22Rv1 (cell line): ENCODE results near the gene EEF1AKMT1.

Experiments used
- H3K27ac ChIP-seq: fragments of 450-650 bp; 2 replicates; pipeline ENCODE4 v1.5.1; 2017
- ZFX ChIP-seq: fragments of 450-650 bp; IDR thresholded peaks from 2 replicates; pipeline ENCODE4 v1.6.1; 2017; ENCODE audit warnings: antibody characterized with exemption, borderline replicate concordance
- TF ChIP-seq, protein P1 (sequence below): fragments of 450-650 bp; IDR thresholded peaks from 2 replicates; pipeline ENCODE4 v1.5.1; 2017; ENCODE audit warnings: mild to moderate bottlenecking

EEF1AKMT1 gene

DNA sequence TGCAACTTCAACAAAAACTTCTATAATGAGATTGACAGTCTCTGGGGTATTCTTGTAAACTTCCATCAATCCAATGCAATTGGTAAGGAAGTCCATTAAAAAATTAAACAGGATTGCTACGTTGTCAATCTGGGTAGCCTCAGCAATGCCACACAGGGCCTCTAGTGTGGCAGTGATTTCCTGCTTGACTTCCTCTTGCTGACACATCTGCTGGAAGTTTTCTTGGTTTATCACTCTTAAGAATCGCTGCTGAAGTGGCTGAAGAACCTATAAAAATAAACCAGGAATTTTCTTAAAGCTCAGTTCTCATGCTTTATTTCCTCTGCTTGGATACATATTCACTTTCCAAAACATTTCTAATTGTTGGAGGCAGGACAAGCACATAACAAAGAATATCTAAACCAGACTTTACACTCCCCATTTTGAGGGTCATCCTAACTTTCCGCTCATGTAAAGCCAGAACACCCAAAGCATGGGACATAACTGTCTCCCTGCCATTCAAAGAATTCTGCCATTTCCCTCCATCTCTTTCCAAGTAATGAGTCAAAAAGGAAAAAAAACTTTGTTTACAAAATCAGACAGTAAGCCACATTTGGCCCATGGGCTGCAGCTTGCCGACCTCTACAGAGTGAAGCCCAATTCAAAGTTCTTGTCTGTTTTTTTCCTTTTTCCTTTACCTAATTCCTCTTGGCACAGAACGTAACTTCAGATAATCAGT lies 23.2 kb upstream of the EEF1AKMT1 start:
- no peak overlapping the region for H3K27ac ChIP-seq
- no peak for TF ChIP-seq ZFX
- TF ChIP-seq, protein P1, sequence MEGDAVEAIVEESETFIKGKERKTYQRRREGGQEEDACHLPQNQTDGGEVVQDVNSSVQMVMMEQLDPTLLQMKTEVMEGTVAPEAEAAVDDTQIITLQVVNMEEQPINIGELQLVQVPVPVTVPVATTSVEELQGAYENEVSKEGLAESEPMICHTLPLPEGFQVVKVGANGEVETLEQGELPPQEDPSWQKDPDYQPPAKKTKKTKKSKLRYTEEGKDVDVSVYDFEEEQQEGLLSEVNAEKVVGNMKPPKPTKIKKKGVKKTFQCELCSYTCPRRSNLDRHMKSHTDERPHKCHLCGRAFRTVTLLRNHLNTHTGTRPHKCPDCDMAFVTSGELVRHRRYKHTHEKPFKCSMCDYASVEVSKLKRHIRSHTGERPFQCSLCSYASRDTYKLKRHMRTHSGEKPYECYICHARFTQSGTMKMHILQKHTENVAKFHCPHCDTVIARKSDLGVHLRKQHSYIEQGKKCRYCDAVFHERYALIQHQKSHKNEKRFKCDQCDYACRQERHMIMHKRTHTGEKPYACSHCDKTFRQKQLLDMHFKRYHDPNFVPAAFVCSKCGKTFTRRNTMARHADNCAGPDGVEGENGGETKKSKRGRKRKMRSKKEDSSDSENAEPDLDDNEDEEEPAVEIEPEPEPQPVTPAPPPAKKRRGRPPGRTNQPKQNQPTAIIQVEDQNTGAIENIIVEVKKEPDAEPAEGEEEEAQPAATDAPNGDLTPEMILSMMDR: no peak

- TF ChIP-seq ZFX: no peak
Observed at GRCh38 chr13:20789665-20790064, 15.9 kb upstream of the EEF1AKMT1 start.

GRCh38 chr13:20788312-20788711 lies 14.6 kb upstream of the EEF1AKMT1 start:
- no peak overlapping the region for H3K27ac ChIP-seq
- no peak for TF ChIP-seq ZFX
- TF ChIP-seq, protein P1: no peak

More at GRCh38 chr13:20789665-20790064, 15.9 kb upstream of the EEF1AKMT1 start:
- H3K27ac ChIP-seq: peak overlapping the region; percentile 16; the same call in 1 of the 2 replicates

- no peak for TF ChIP-seq ZFX
- TF ChIP-seq, protein P1: no peak
- no peak overlapping the region for H3K27ac ChIP-seq
Observed at GRCh38 chr13:20787180-20787579, 13.4 kb upstream of the EEF1AKMT1 start.

DNA sequence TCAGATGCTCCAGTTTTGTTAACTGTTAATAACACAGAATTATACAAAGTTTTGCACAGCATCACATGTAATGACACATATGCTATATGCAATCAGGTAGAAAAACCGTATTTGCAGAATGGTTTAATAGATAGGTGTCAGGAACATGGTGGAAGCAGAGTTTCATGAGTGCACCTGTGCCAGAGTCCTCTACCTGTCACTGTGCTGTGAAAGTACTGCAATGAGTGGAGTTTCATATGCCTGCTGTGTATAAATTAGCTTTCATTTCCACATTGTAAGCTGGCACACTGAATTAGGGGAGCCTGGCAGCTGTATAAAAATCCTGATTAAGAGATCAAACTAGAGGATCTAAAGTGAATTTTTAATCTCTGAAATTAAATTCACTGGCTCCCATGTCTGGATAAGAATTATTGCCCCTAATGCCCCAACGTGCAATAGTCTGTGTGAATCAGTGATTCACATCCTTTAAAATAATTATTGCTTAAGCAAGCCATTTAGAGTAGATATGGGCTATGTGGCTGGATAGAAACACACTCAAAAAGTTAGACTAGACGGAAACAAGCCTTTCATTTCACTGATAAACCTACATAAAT lies 8.5 kb upstream of the EEF1AKMT1 start:
- TF ChIP-seq ZFX: no peak
- TF ChIP-seq, protein P1: no peak
- no peak overlapping the region for H3K27ac ChIP-seq

GRCh38 chr13:20780317-20780716 lies 6.6 kb upstream of the EEF1AKMT1 start:
- no peak for TF ChIP-seq ZFX
- TF ChIP-seq, protein P1: no peak
- no peak overlapping the region for H3K27ac ChIP-seq

GRCh38 chr13:20779405-20779804 lies 5.6 kb upstream of the EEF1AKMT1 start:
- H3K27ac ChIP-seq: no peak overlapping the region
- TF ChIP-seq, protein P1: no peak

GRCh38 chr13:20778311-20778710 lies 4.5 kb upstream of the EEF1AKMT1 start:
- no peak overlapping the region for H3K27ac ChIP-seq
- TF ChIP-seq, protein P1: no peak
- no peak for TF ChIP-seq ZFX
